CD4-positive, alpha-beta T cell (primary cell): ENCODE measurements around the gene EBF4. TPM values are rescaled to one million over a fixed set of nuclear protein-coding genes. Genes with fewer than 3 reads are reported as not detected.

ENCODE experiments used
- ATAC-seq: fragments of 200-7000 bp; cut with Tn5 transposase; one replicate; pipeline ENCODE4 v1.10.0; 2022; ENCODE audit warnings: mild to moderate bottlenecking; ENCODE audit not compliant: poor library complexity
- CTCF ChIA-PET: fragments of 350-600 bp; sonication (Branson Sonifier 250); formaldehyde crosslinking; loops from one replicate; lab custom pipeline; 2021; ENCODE audit warnings: antibody characterized with exemption, inconsistent platforms; lab: Charles Lee
- POLR2A ChIA-PET: fragments of 350-600 bp; sonication (Branson Sonifier 250); formaldehyde crosslinking; loops from one replicate; lab custom pipeline; 2021; ENCODE audit warnings: antibody characterized with exemption, inconsistent platforms; lab: Charles Lee
- DNase-seq, 14 experiments: peaks; one replicate each; pipeline ENCODE4 v3.0.0-alpha.2; 2013 to 2020; ENCODE audit warnings: mixed read lengths in 2 of 14
- H3K27ac ChIP-seq, 2 donors: one replicate each; pipeline versions ENCODE4 v1.5.1 to v1.7.0; 2013; ENCODE audit warnings: low read length in 2 of 2, low read depth in 1 of 2, mild to moderate bottlenecking in 1 of 2
- H3K27me3 ChIP-seq, 2 experiments: 1 replicate in 1 of 2; 2 replicates in 1 of 2; pipeline versions ENCODE4 v1.6.1 to v1.7.0; 2013; ENCODE audit warnings: low read length in 2 of 2, control low read depth in 1 of 2, mild to moderate bottlenecking in 1 of 2, moderate library complexity in 1 of 2; ENCODE audit not compliant: insufficient read depth in 2 of 2, control insufficient read depth in 1 of 2
- H3K36me3 ChIP-seq: one replicate; pipeline ENCODE4 v1.6.1; 2013; ENCODE audit warnings: low read length, control low read depth; ENCODE audit not compliant: insufficient read depth
- H3K4me1 ChIP-seq: one replicate; pipeline ENCODE4 v1.6.1; 2013; ENCODE audit warnings: low read length, control low read depth; ENCODE audit not compliant: insufficient read depth
- H3K4me3 ChIP-seq: one replicate; pipeline ENCODE4 v1.5.1; 2013; ENCODE audit warnings: mild to moderate bottlenecking, low read length, moderate library complexity
- H3K9me3 ChIP-seq, 2 experiments: 1 replicate in 1 of 2; 2 replicates in 1 of 2; pipeline versions ENCODE4 v1.6.1 to v1.7.0; 2013; ENCODE audit warnings: low read length in 2 of 2, mild to moderate bottlenecking in 2 of 2, control low read depth in 1 of 2, moderate library complexity in 1 of 2; ENCODE audit not compliant: control insufficient read depth in 1 of 2, insufficient read depth in 1 of 2
- H3K27ac Mint-ChIP-seq: one replicate; pipeline ENCODE4 v1.8.0; 2020; ENCODE audit warnings: mixed read lengths
- H3K27me3 Mint-ChIP-seq: one replicate; pipeline ENCODE4 v1.8.0; 2021; ENCODE audit warnings: mixed read lengths
- H3K36me3 Mint-ChIP-seq: one replicate; pipeline ENCODE4 v1.8.0; 2021; ENCODE audit warnings: low read depth, mixed read lengths
- H3K4me1 Mint-ChIP-seq: one replicate; pipeline ENCODE4 v1.8.0; 2021; ENCODE audit warnings: low read depth, mixed read lengths
- H3K4me3 Mint-ChIP-seq: one replicate; pipeline ENCODE4 v1.8.0; 2020; ENCODE audit warnings: mild to moderate bottlenecking, mixed read lengths
- H3K9me3 Mint-ChIP-seq: one replicate; pipeline ENCODE4 v1.8.0; 2020; ENCODE audit warnings: mixed read lengths
- CTCF ChIP-seq: fragments of 200-600 bp; IDR thresholded peaks from one replicate; pipeline ENCODE4 v1.8.0; 2022; ENCODE audit warnings: antibody characterized with exemption, mild to moderate bottlenecking
- intact Hi-C, 2 experiments: fragments of 100-400 bp; cut with DNase I in 1 of 2; cut with micrococcal nuclease in 1 of 2; formaldehyde crosslinking; loops; one replicate each; pipeline versions ENCODE4 v1.15.1 to v1.9.0; 2023 to 2025; cut with DNase I, micrococcal nuclease
- total RNA-seq, 174 experiments: library from RNA in 2 of 174; stranded (reverse) in 2 of 174; gene quantifications; one replicate each; pipeline ENCODE4 v1.2.3 and lab custom pipeline; 2021 to 2026

Gene EBF4
- total RNA-seq, 2 experiments from 2014 or later, result 4.2 to 5.1 TPM

- Histone ChIP-seq H3K4me1 (peaks cover 34% of the 10 kb centered on the region), H3K4me3 (no peak overlapping the region), H3K27ac (no peak overlapping the region), H3K27me3 (no peaks in the 10 kb centered on the region), H3K9me3 (no peaks in the 10 kb centered on the region), H3K36me3 (no peaks in the 10 kb centered on the region)
- ATAC-seq, result no peak
- Mint-ChIP-seq H3K4me1 (peaks cover 26% of the 10 kb centered on the region), H3K27ac (no peak overlapping the region), H3K4me3 (no peak overlapping the region), H3K27me3 (peaks cover 6% of the 10 kb centered on the region), H3K36me3 (no peaks in the 10 kb centered on the region), H3K9me3 (no peaks in the 10 kb centered on the region)
- POLR2A ChIA-PET, result interaction anchor here (0.7 kb wide), 3 partner anchors 19 to 91 kb away, joined by 3 to 4 read pairs (median 3); no protein-coding TSS in a partner anchor
- no peak for TF ChIP-seq CTCF
- intact Hi-C loops, result loop anchor here (5.0 to 10.0 kb wide), 2 partner anchors 89 to 224 kb away; no protein-coding TSS in a partner anchor
- peak in 2 of 14 experiments; percentile 38 to 49 for DNase-seq
- CTCF ChIA-PET, result no interaction called here
Observed at GRCh38 chr20:2748551-2749342, 56.2 kb downstream of the EBF4 start.

GRCh38 chr20:2749343-2749950 lies 56.9 kb downstream of the EBF4 start:
- ATAC-seq, result no peak
- H3K4me1 Mint-ChIP-seq, result peaks cover 28% of the 10 kb centered on the region
- H3K27ac Mint-ChIP-seq, result no peak overlapping the region
- H3K4me3 Mint-ChIP-seq, result no peak overlapping the region
- Histone ChIP-seq H3K36me3 (no peaks in the 10 kb centered on the region), H3K4me1 (peaks cover 35% of the 10 kb centered on the region), H3K9me3 (no peaks in the 10 kb centered on the region), H3K27ac (no peak overlapping the region), H3K27me3 (peaks cover 0 to 5% of the 10 kb centered on the region in 2 experiments), H3K4me3 (no peak overlapping the region)
- peaks cover 6% of the 10 kb centered on the region for H3K27me3 Mint-ChIP-seq
- ChIA-PET CTCF (interaction anchor here (0.6 kb wide), 1 partner anchor 234 kb away, joined by 5 read pairs; no protein-coding TSS in a partner anchor), POLR2A (interaction anchor here (0.7 to 2.2 kb wide), 2 partner anchors 8 to 56 kb away, joined by 3 to 12 read pairs; no protein-coding TSS in a partner anchor)
- intact Hi-C loops, result loop anchor here (5.0 to 10.0 kb wide), 2 partner anchors 88 to 225 kb away; no protein-coding TSS in a partner anchor
- no peaks in the 10 kb centered on the region for H3K9me3 Mint-ChIP-seq
- no peaks in the 10 kb centered on the region for H3K36me3 Mint-ChIP-seq
- no peak for DNase-seq
- TF ChIP-seq CTCF, result no peak

GRCh38 chr20:2749951-2750490 lies 57.4 kb downstream of the EBF4 start:
- ChIA-PET POLR2A (interaction anchor here (1.4 to 2.2 kb wide), 2 partner anchors 8 to 58 kb away, joined by 3 to 12 read pairs; partner anchors contain the start of gene EBF4), CTCF (interaction anchor here (0.6 kb wide), 1 partner anchor 234 kb away, joined by 5 read pairs; no protein-coding TSS in a partner anchor)
- H3K27ac ChIP-seq, result no peak overlapping the region
- intact Hi-C loops, result loop anchor here (5.0 to 10.0 kb wide), 4 partner anchors 87 to 252 kb away; partner anchors contain the start of gene PTPRA (in 1 of the 2)
- no peak overlapping the region for H3K27ac Mint-ChIP-seq
- H3K4me1 ChIP-seq, result peaks cover 35% of the 10 kb centered on the region
- ATAC-seq (peak; percentile 20), DNase-seq (no peak)
- H3K4me3 Mint-ChIP-seq, result peak overlapping the region; percentile 85
- no peaks in the 10 kb centered on the region for H3K9me3 Mint-ChIP-seq
- no peak overlapping the region for H3K4me3 ChIP-seq
- no peaks in the 10 kb centered on the region for H3K36me3 Mint-ChIP-seq
- no peaks in the 10 kb centered on the region for H3K9me3 ChIP-seq
- no peaks in the 10 kb centered on the region for H3K36me3 ChIP-seq
- peaks cover 0 to 7% of the 10 kb centered on the region in 2 experiments for H3K27me3 ChIP-seq
- H3K27me3 Mint-ChIP-seq, result peaks cover 6% of the 10 kb centered on the region
- H3K4me1 Mint-ChIP-seq, result peaks cover 28% of the 10 kb centered on the region
- TF ChIP-seq CTCF, result no peak
